Mammary epithelial cell (primary cell): ENCODE measurements around the gene TPH2.

Experiments used
- CTCF ChIP-seq, 2 donors: IDR thresholded peaks in 1 of 2; conservative IDR thresholded peaks in 1 of 2; 2 replicates each; pipeline ENCODE4 v1.5.1; 2011 to 2012; ENCODE audit warnings: inconsistent platforms in 2 of 2, low read length in 2 of 2, mild to moderate bottlenecking in 2 of 2, control low read depth in 1 of 2, low read depth in 1 of 2; ENCODE audit not compliant: insufficient read depth in 1 of 2; ENCODE audit errors: extremely low read depth in 1 of 2
- EZH2 ChIP-seq: IDR thresholded peaks from 2 replicates; pipeline ENCODE4 v1.6.1; 2012; ENCODE audit warnings: low read length, inconsistent platforms, borderline replicate concordance

- TF ChIP-seq CTCF (conservative IDR thresholded peaks at IDR 0.05 in 1 of 2, IDR thresholded peaks at IDR 0.05 in 1 of 2; ENCODE audit: extremely low read depth in 1 of 2, insufficient read depth in 1 of 2, low read depth in 1 of 2, low read length in 2 of 2), result no peak
- TF ChIP-seq EZH2, result no peak
Measured at GRCh38 chr12:71942703-71943102, 4.1 kb downstream of the TPH2 start.
